SU-DHL-6 (cell line): Measurements from ENCODE around the gene TTN.

ENCODE experiments used
- H2AFZ ChIP-seq: fragments of 200-600 bp; sonication (generic); 2 replicates; pipeline ENCODE4 v1.6.1; 2014; ENCODE audit warnings: low read depth, mild to moderate bottlenecking, moderate library complexity, mixed read lengths, antibody characterized with exemption, low read length; ENCODE audit not compliant: severe bottlenecking
- H3F3A ChIP-seq: fragments of 200-600 bp; shearing (Covaris generic); 2 replicates; pipeline ENCODE4 v1.6.0; 2016; ENCODE audit warnings: antibody characterized with exemption, mild to moderate bottlenecking; ENCODE audit not compliant: insufficient read depth
- H3K27ac ChIP-seq: fragments of 200-600 bp; sonication (generic); 2 replicates; pipeline ENCODE4 v1.5.1; 2016; ENCODE audit warnings: low read depth, mild to moderate bottlenecking, low read length, moderate library complexity, mixed read lengths
- H3K27me3 ChIP-seq: fragments of 200-600 bp; sonication (generic), shearing (Covaris generic); 2 replicates; pipeline ENCODE4 v1.6.0; 2014; ENCODE audit warnings: mild to moderate bottlenecking, low read length
- H3K36me3 ChIP-seq: fragments of 200-600 bp; sonication (generic); 2 replicates; pipeline ENCODE4 v1.6.1; 2014; ENCODE audit warnings: mild to moderate bottlenecking, low read length, mixed read lengths
- H3K4me2 ChIP-seq: fragments of 300-600, 200-600 bp; shearing (Covaris generic), sonication (generic); 2 replicates; pipeline ENCODE4 v1.6.0; 2014; ENCODE audit warnings: low read length, low read depth, mild to moderate bottlenecking; ENCODE audit not compliant: poor library complexity, severe bottlenecking
- H3K4me3 ChIP-seq: fragments of 200-600 bp; sonication (generic); 2 replicates; pipeline ENCODE4 v1.5.1; 2014; ENCODE audit warnings: antibody characterized with exemption, low read length, mild to moderate bottlenecking, mixed read lengths; ENCODE audit not compliant: insufficient read depth, poor library complexity, severe bottlenecking
- H3K79me2 ChIP-seq: fragments of 200-600 bp; sonication (generic); 2 replicates; pipeline ENCODE4 v1.6.1; 2014; ENCODE audit warnings: mild to moderate bottlenecking, low read length, moderate library complexity; ENCODE audit not compliant: insufficient read depth
- H3K9ac ChIP-seq: fragments of 200-600 bp; sonication (generic); 2 replicates; pipeline ENCODE4 v1.7.0; 2014; ENCODE audit warnings: mild to moderate bottlenecking, low read length
- H3K9me2 ChIP-seq: fragments of 200-600 bp; sonication (generic); replicated peaks from 2 replicates; pipeline ENCODE4 v1.6.1; 2014; ENCODE audit warnings: low read length; ENCODE audit not compliant: insufficient read depth
- H3K9me3 ChIP-seq: fragments of 200-600 bp; sonication (generic); 2 replicates; pipeline ENCODE4 v1.6.1; 2014; ENCODE audit warnings: low read length, mixed read lengths; ENCODE audit not compliant: insufficient read depth
- H4K20me1 ChIP-seq: fragments of 200-600 bp; sonication (generic); 2 replicates; pipeline ENCODE4 v1.6.1; 2014; ENCODE audit warnings: low read depth, mild to moderate bottlenecking, antibody characterized with exemption, low read length, moderate library complexity, mixed read lengths
- EZH2phosphoT487 ChIP-seq: fragments of 200-600 bp; sonication (generic), shearing (Covaris generic); conservative IDR thresholded peaks from 2 replicates; pipeline ENCODE4 v1.6.1; 2018; ENCODE audit warnings: mild to moderate bottlenecking, antibody characterized with exemption, low read length, moderate library complexity, mixed read lengths
- TF ChIP-seq, protein P1 (sequence below): fragments of 200-600 bp; sonication (generic); IDR thresholded peaks from one replicate; pipeline ENCODE4 v1.5.1; 2017; ENCODE audit warnings: antibody characterized with exemption, mild to moderate bottlenecking, low read length, moderate library complexity; ENCODE audit not compliant: insufficient read depth, poor library complexity, severe bottlenecking

The TTN gene

DNA sequence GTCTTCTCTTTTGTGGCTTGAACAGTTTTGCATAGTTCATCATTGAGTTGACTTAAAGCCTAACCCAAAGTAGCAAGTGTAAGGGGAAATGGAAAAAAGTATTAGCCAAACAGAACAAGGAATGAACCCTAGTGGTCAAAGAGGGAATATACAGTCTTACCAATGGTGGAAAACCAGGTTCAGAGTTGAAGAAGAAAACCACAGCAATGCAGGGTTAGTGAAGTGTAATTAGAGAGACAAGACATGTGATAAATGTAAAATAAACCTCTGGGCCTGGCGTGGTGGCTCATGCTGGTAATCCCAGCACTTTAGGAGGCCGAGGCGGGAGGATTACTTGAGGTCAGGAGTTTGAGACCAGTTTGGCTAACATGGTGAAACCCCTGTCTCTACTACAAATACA, 2.4 kb downstream of the TTN start:
- Histone ChIP-seq H3K9ac (no peak overlapping the region), H3K27me3 (no peaks in the 10 kb centered on the region)

DNA sequence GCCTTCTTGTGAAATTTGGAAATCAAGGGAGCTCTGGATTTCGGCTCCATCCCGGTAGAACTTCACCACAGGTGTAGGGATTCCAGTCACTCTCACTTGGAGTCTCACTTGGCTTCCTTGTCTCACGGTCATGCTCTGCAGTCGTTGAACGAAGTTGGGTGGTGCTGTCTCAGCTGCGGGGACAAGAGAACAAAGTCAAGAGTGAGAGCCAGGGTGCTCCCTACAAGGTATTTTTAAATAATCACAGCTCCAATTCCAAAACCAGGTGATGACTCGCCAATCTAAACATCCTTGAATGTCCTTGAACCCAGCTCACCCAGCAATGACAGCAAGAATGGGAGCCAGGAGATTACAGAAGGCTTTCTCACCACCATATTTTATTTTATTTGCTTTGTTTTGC, 6.7 kb downstream of the TTN start:
- TF ChIP-seq, protein P1, sequence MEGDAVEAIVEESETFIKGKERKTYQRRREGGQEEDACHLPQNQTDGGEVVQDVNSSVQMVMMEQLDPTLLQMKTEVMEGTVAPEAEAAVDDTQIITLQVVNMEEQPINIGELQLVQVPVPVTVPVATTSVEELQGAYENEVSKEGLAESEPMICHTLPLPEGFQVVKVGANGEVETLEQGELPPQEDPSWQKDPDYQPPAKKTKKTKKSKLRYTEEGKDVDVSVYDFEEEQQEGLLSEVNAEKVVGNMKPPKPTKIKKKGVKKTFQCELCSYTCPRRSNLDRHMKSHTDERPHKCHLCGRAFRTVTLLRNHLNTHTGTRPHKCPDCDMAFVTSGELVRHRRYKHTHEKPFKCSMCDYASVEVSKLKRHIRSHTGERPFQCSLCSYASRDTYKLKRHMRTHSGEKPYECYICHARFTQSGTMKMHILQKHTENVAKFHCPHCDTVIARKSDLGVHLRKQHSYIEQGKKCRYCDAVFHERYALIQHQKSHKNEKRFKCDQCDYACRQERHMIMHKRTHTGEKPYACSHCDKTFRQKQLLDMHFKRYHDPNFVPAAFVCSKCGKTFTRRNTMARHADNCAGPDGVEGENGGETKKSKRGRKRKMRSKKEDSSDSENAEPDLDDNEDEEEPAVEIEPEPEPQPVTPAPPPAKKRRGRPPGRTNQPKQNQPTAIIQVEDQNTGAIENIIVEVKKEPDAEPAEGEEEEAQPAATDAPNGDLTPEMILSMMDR, result no peak
- TF ChIP-seq EZH2phosphoT487, result no peak
- no peak overlapping the region for H3K4me3 ChIP-seq
- H2AFZ ChIP-seq, result no peak overlapping the region
- H3K79me2 ChIP-seq, result no peaks in the 10 kb centered on the region
- H3K9me3 ChIP-seq, result no peaks in the 10 kb centered on the region
- H3F3A ChIP-seq, result no peaks in the 10 kb centered on the region
- no peak overlapping the region for H3K4me2 ChIP-seq
- H3K27ac ChIP-seq, result no peak overlapping the region
- no peaks in the 10 kb centered on the region for H3K9me2 ChIP-seq
- no peaks in the 10 kb centered on the region for H3K27me3 ChIP-seq
- no peak overlapping the region for H3K9ac ChIP-seq
- no peaks in the 10 kb centered on the region for H3K36me3 ChIP-seq
- no peaks in the 10 kb centered on the region for H4K20me1 ChIP-seq

More for the DNA sequence above, 2.4 kb downstream of the TTN start:
- Histone ChIP-seq H4K20me1 (no peaks in the 10 kb centered on the region), H3K27ac (no peak overlapping the region), H3K4me3 (no peak overlapping the region), H3K9me3 (no peaks in the 10 kb centered on the region), H3F3A (no peaks in the 10 kb centered on the region), H3K79me2 (no peaks in the 10 kb centered on the region), H3K36me3 (no peaks in the 10 kb centered on the region), H3K4me2 (no peak overlapping the region), H2AFZ (no peak overlapping the region), H3K9me2 (no peaks in the 10 kb centered on the region)
- TF ChIP-seq EZH2phosphoT487, result no peak
- TF ChIP-seq, protein P1, result peak; percentile 53

DNA sequence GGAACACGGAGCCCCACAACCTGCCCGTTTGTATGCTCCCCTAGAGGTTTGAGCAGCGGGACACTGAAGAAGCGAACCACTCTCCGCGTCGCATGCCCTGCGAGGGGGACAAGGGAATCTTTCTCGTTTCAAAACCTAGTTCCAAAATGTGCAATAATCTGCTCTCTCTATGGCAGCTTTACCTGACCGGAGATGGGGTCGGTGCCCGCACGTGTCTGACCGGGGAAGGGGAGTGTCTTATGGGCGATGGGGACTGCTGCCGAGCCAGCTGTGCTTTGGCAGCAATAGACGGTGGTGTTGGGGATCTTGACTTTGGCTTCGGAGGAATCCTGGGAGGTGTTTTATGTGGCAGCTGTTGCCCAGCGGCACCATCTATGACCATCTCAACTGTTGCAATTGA, 7.9 kb downstream of the TTN start:
- Histone ChIP-seq H3K27me3 (no peaks in the 10 kb centered on the region), H4K20me1 (no peaks in the 10 kb centered on the region), H2AFZ (no peak overlapping the region), H3K9ac (no peak overlapping the region), H3K4me3 (no peak overlapping the region), H3K36me3 (no peaks in the 10 kb centered on the region), H3K4me2 (no peak overlapping the region), H3K79me2 (no peaks in the 10 kb centered on the region), H3F3A (no peaks in the 10 kb centered on the region), H3K9me2 (no peaks in the 10 kb centered on the region), H3K27ac (no peak overlapping the region), H3K9me3 (no peaks in the 10 kb centered on the region)
- TF ChIP-seq EZH2phosphoT487, result no peak
- TF ChIP-seq, protein P1, result no peak
